Endothelial cell of umbilical vein (primary cell): ENCODE results near the gene DPF3. TPM values are rescaled to one million over a fixed set of nuclear protein-coding genes. Genes with fewer than 3 reads are reported as not detected.

Experiments used
- BruUV-seq: library from RNA; stranded (reverse); fragments of 400-500 nt; replicated peaks from 2 replicates; lab custom pipeline; 2021; lab: Mats Ljungman, UMichigan
- CTCF ChIA-PET: fragments of 300-600, 350-600 bp; sonication (Branson Sonifier 250); formaldehyde crosslinking; loops from one replicate; lab custom pipeline; 2021; ENCODE audit warnings: antibody characterized with exemption, inconsistent platforms; lab: Charles Lee
- POLR2A ChIA-PET: fragments of 300-600, 350-600 bp; sonication (Branson Sonifier 250); formaldehyde crosslinking; loops from one replicate; lab custom pipeline; 2021; ENCODE audit warnings: antibody characterized with exemption, inconsistent platforms; lab: Charles Lee
- DNase-seq: peaks from one replicate; pipeline ENCODE4 v3.0.0-alpha.2; 2011; ENCODE audit warnings: low read depth, low spot score
- FAIRE-seq: peaks from 2 replicates; lab custom pipeline; 2011; peaks lifted over from hg19 to GRCh38; lab: Jason Lieb, UNC
- H2AFZ ChIP-seq: 2 replicates; pipeline ENCODE4 v1.6.0; 2012; ENCODE audit warnings: low read depth, low read length, control low read depth, inconsistent platforms
- H3K27ac ChIP-seq: 2 replicates; pipeline ENCODE4 v1.5.1; 2011; ENCODE audit warnings: low read depth, mild to moderate bottlenecking, control low read depth, low read length, moderate library complexity; ENCODE audit not compliant: insufficient read depth
- H3K27me3 ChIP-seq, 2 experiments: 2 replicates each; pipeline versions ENCODE4 v1.6.0 to v1.6.1; 2011; ENCODE audit warnings: low read length in 2 of 2, mixed read lengths in 1 of 2; ENCODE audit not compliant: control insufficient read depth in 2 of 2, insufficient read depth in 2 of 2
- H3K36me3 ChIP-seq, 2 experiments: 2 replicates in 1 of 2; 3 replicates in 1 of 2; pipeline ENCODE4 v1.5.1; 2011; ENCODE audit warnings: low read length in 2 of 2, mild to moderate bottlenecking in 1 of 2, moderate library complexity in 1 of 2; ENCODE audit not compliant: control insufficient read depth in 2 of 2, insufficient read depth in 2 of 2; ENCODE audit errors: extremely low read depth in 1 of 2
- H3K4me1 ChIP-seq: 3 replicates; pipeline ENCODE4 v1.5.1; 2011; ENCODE audit warnings: mild to moderate bottlenecking, low read length; ENCODE audit not compliant: control insufficient read depth, insufficient read depth; ENCODE audit errors: extremely low read depth
- H3K4me2 ChIP-seq: 2 replicates; pipeline ENCODE4 v1.6.1; 2011; ENCODE audit warnings: low read length, control low read depth, mixed read lengths; ENCODE audit not compliant: insufficient read depth
- H3K4me3 ChIP-seq, 3 experiments: fragments of 200-600 bp in 1 of 3; sonication (generic), shearing (Covaris generic) in 1 of 3; replicated peaks in 1 of 3; 2 replicates each; pipeline ENCODE4 v1.5.1; 2011 to 2016; ENCODE audit warnings: control low read depth in 3 of 3, low read length in 3 of 3, mild to moderate bottlenecking in 2 of 3, inconsistent platforms in 1 of 3, low read depth in 1 of 3, moderate library complexity in 1 of 3; ENCODE audit not compliant: insufficient read depth in 1 of 3
- H3K79me2 ChIP-seq: 2 replicates; pipeline ENCODE4 v1.6.0; 2012; ENCODE audit warnings: low read length, inconsistent platforms; ENCODE audit not compliant: control insufficient read depth, insufficient read depth
- H3K9ac ChIP-seq: replicated peaks from 2 replicates; pipeline ENCODE3; 2011; ENCODE audit warnings: low read length, control low read depth; ENCODE audit not compliant: insufficient read depth; ENCODE audit errors: extremely low read depth
- H3K9me1 ChIP-seq: replicated peaks from 3 replicates; pipeline ENCODE4 v1.6.0; 2011; ENCODE audit warnings: mild to moderate bottlenecking, low read length; ENCODE audit not compliant: control insufficient read depth, insufficient read depth; ENCODE audit errors: extremely low read depth
- H3K9me3 ChIP-seq: replicated peaks from 2 replicates; pipeline ENCODE4 v1.5.1; 2012; ENCODE audit warnings: low read length, inconsistent platforms; ENCODE audit not compliant: control insufficient read depth, insufficient read depth
- H4K20me1 ChIP-seq: replicated peaks from 2 replicates; pipeline ENCODE3; 2011; ENCODE audit warnings: mild to moderate bottlenecking, low read length; ENCODE audit not compliant: control insufficient read depth, insufficient read depth; ENCODE audit errors: extremely low read depth
- EZH2 ChIP-seq: IDR thresholded peaks from 2 replicates; pipeline ENCODE4 v1.6.1; 2012; ENCODE audit warnings: borderline replicate concordance, low read depth, mild to moderate bottlenecking, moderate library complexity, low read length, inconsistent platforms; ENCODE audit not compliant: severe bottlenecking
- FOS ChIP-seq: IDR thresholded peaks from 2 replicates; pipeline ENCODE4 v1.6.1; 2011; ENCODE audit warnings: mild to moderate bottlenecking, low read length, moderate library complexity, borderline replicate concordance; ENCODE audit not compliant: insufficient read depth
- GATA2 ChIP-seq: IDR thresholded peaks from 2 replicates; pipeline ENCODE4 v1.7.0; 2011; ENCODE audit warnings: low read depth, mild to moderate bottlenecking, moderate library complexity, mixed read lengths, low read length; ENCODE audit not compliant: insufficient read length, insufficient read depth
- JUN ChIP-seq: IDR thresholded peaks from 2 replicates; pipeline ENCODE4 v1.6.1; 2011; ENCODE audit warnings: borderline replicate concordance, low read depth; ENCODE audit not compliant: insufficient read length, insufficient read depth
- MYC ChIP-seq: IDR thresholded peaks from one replicate; pipeline ENCODE4 v1.6.1; 2011; ENCODE audit warnings: mild to moderate bottlenecking, low read depth, low read length
- POLR2A ChIP-seq: IDR thresholded peaks from 2 replicates; pipeline ENCODE4 v1.6.1; 2012; ENCODE audit warnings: low read depth, mild to moderate bottlenecking, control low read depth, low read length
- POLR2AphosphoS5 ChIP-seq: IDR thresholded peaks from 2 replicates; pipeline ENCODE4 v1.6.1; 2012; ENCODE audit warnings: low read depth, mild to moderate bottlenecking, control low read depth, low read length, moderate library complexity; ENCODE audit not compliant: insufficient read depth
- dilution Hi-C: fragments of 300-500 bp; cut with MboI; formaldehyde crosslinking; loops from one replicate; pipeline ENCODE4 v1.15.0; 2019; ENCODE audit warnings: low sequenced_read_pairs; ENCODE audit not compliant: extremely low pct_ligation_motif_present
- intact Hi-C: fragments of 100-400 bp; cut with micrococcal nuclease; formaldehyde crosslinking; loops from one replicate; pipeline ENCODE4 v1.10.0; 2022
- polyA plus RNA-seq, 4 experiments: library from polyadenylated mRNA; depleted of rRNA in 3 of 4; stranded (reverse) in 3 of 4; unstranded in 1 of 4; fragments of >200 nt; gene quantifications; 2 replicates each; pipeline versions ENCODE4 v1.2.1 to v1.2.3, GENCODE V29; 2011 to 2012; ENCODE audit warnings: missing spikeins in 1 of 4
- total RNA-seq: library from RNA; stranded (reverse); gene quantifications from 2 replicates; pipeline ENCODE4 v1.2.3, GENCODE V29; 2021
- TF ChIP-seq, protein P1 (sequence below): IDR thresholded peaks from 2 replicates; pipeline ENCODE4 v1.6.1; 2011; ENCODE audit not compliant: insufficient read depth, insufficient read length
- TF ChIP-seq, protein P2 (sequence below), 2 donors: IDR thresholded peaks; 1 replicate in 1 of 2; 2 replicates in 1 of 2; pipeline ENCODE4 v1.5.1; 2011; ENCODE audit warnings: low read length in 2 of 2, mild to moderate bottlenecking in 2 of 2, moderate library complexity in 2 of 2, control low read depth in 1 of 2, inconsistent platforms in 1 of 2, low read depth in 1 of 2; ENCODE audit not compliant: insufficient read depth in 1 of 2; ENCODE audit errors: extremely low read depth in 1 of 2

The DPF3 gene
- total and polyA plus RNA-seq, 2 donors (not counting 3 experiments of a cell fraction or from before 2014, with no cell fraction given): 2.4 to 3.5 TPM

DNA sequence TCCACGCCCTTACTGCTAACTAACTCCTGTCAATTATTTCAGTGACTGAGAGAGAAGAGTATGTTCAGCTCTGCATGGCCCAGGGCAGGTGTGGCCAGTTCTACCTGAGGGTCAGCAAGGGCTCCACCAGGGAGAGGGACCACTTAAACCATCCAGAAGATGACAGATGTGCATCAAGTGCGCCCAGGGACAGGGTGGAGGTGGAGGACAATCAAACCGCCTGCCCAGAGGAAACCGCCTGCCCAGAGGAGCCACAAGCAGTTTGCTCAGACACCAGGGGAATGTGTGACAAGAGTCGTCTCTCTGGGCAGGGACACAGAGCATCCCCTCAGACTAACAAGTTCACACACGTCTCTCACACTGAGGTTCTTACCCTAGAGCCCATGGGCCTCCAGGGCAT lies 14.5 kb downstream of the DPF3 start:
- Histone ChIP-seq H3K9ac (no peak overlapping the region), H4K20me1 (no peaks in the 10 kb centered on the region), H3K9me3 (no peaks in the 10 kb centered on the region), H3K4me2 (no peak overlapping the region), H2AFZ (no peak overlapping the region), H3K27ac (no peak overlapping the region), H3K27me3 (no peaks in the 10 kb centered on the region), H3K4me3 (no peak overlapping the region), H3K36me3 (no peaks in the 10 kb centered on the region), H3K9me1 (no peaks in the 10 kb centered on the region), H3K79me2 (peaks cover 18% of the 10 kb centered on the region), H3K4me1 (peaks cover 16% of the 10 kb centered on the region)
- BruUV-seq: no TSS peak
- ChIA-PET CTCF (no interaction called here), POLR2A (no interaction called here)
- intact Hi-C loops (no loop called here), dilution Hi-C loops (no loop called here)
- FAIRE-seq (no peak), DNase-seq (no peak)
- TF ChIP-seq MYC: no peak
- no peak for TF ChIP-seq GATA2
- TF ChIP-seq, protein P1, sequence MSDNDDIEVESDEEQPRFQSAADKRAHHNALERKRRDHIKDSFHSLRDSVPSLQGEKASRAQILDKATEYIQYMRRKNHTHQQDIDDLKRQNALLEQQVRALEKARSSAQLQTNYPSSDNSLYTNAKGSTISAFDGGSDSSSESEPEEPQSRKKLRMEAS: no peak
- no peak for TF ChIP-seq POLR2A
- TF ChIP-seq FOS: no peak
- no peak for TF ChIP-seq EZH2
- TF ChIP-seq, protein P2, sequence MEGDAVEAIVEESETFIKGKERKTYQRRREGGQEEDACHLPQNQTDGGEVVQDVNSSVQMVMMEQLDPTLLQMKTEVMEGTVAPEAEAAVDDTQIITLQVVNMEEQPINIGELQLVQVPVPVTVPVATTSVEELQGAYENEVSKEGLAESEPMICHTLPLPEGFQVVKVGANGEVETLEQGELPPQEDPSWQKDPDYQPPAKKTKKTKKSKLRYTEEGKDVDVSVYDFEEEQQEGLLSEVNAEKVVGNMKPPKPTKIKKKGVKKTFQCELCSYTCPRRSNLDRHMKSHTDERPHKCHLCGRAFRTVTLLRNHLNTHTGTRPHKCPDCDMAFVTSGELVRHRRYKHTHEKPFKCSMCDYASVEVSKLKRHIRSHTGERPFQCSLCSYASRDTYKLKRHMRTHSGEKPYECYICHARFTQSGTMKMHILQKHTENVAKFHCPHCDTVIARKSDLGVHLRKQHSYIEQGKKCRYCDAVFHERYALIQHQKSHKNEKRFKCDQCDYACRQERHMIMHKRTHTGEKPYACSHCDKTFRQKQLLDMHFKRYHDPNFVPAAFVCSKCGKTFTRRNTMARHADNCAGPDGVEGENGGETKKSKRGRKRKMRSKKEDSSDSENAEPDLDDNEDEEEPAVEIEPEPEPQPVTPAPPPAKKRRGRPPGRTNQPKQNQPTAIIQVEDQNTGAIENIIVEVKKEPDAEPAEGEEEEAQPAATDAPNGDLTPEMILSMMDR (IDR thresholded peaks at IDR 0.05; ENCODE audit: extremely low read depth in 1 of 2, insufficient read depth in 1 of 2, low read depth in 1 of 2, low read length in 2 of 2): no peak
- TF ChIP-seq POLR2AphosphoS5: no peak
- TF ChIP-seq JUN: no peak
